Esophagus (tissue), 2 donors: ENCODE data around the gene NDFIP2. TPM values are rescaled to one million over a fixed set of nuclear protein-coding genes. Genes with fewer than 3 reads are reported as not detected.

Experiments used
- H3K27ac ChIP-seq, 2 donors: one replicate each; pipeline ENCODE4 v1.5.1; 2013; ENCODE audit warnings: low read depth in 2 of 2, mild to moderate bottlenecking in 2 of 2, inconsistent platforms in 1 of 2, low read length in 1 of 2, moderate library complexity in 1 of 2
- H3K27me3 ChIP-seq, 2 donors: one replicate each; pipeline ENCODE4 v1.6.1; 2013; ENCODE audit warnings: low read length in 2 of 2, control low read depth in 1 of 2, mild to moderate bottlenecking in 1 of 2; ENCODE audit not compliant: insufficient read depth in 2 of 2, control insufficient read depth in 1 of 2
- H3K36me3 ChIP-seq, 2 donors: one replicate each; pipeline ENCODE4 v1.6.1; 2013; ENCODE audit warnings: low read length in 1 of 2; ENCODE audit not compliant: control insufficient read depth in 2 of 2, insufficient read depth in 2 of 2
- H3K4me1 ChIP-seq, 2 donors: one replicate each; pipeline ENCODE4 v1.6.1; 2013; ENCODE audit warnings: low read length in 1 of 2; ENCODE audit not compliant: control insufficient read depth in 2 of 2, insufficient read depth in 2 of 2
- H3K4me3 ChIP-seq, 2 donors: one replicate each; pipeline ENCODE4 v1.5.1; 2013; ENCODE audit warnings: low read length in 2 of 2, mild to moderate bottlenecking in 2 of 2, low read depth in 1 of 2, moderate library complexity in 1 of 2
- H3K9me3 ChIP-seq, 2 donors: one replicate each; pipeline ENCODE4 v1.6.1; 2013; ENCODE audit warnings: mild to moderate bottlenecking in 2 of 2, low read depth in 1 of 2, low read length in 1 of 2, moderate library complexity in 1 of 2; ENCODE audit not compliant: control insufficient read depth in 2 of 2, insufficient read depth in 1 of 2
- WGBS, 2 donors: extraction: QIAGEN DNeasy Blood & Tissue Kit; methylation state at CpG; one replicate each; pipeline ENCODE4 v1.1.7; 2013; 5-methylcytosine and 5-hydroxymethylcytosine counted together
- polyA plus RNA-seq, 2 donors: library from polyadenylated mRNA; stranded (reverse); fragments of 200-250 nt; gene quantifications; one replicate each; pipeline ENCODE4 v1.2.3, GENCODE V29; 2013
- donor health status: healthy with polysubstance abuse.
- donor health status: Bipolar disorder and iron deficiency.

Gene NDFIP2
- polyA plus RNA-seq, 2 donors, result 37.5 to 45.5 TPM

DNA sequence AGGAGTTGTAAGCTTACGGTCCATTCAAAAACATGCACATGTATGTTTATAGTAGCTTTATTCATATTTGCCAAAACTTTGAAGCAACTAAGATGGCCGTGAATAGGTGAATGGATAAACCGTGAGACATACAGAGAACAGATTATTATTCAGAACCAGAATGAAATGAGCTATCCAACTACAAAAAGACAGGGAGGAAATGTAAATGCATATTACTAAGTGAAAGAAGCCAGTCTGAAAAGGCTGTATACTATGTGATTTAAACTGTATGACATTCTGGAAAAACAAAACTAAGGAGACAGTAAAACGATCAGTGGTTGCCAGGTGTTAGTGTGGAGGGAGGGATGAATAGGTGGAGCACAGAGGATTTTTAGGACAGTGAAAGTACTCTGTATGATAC is 19.9 kb downstream of the NDFIP2 start:
- peaks cover 0 to 4% of the 10 kb centered on the region in 2 donors for H3K4me1 ChIP-seq
- no peaks in the 10 kb centered on the region for H3K36me3 ChIP-seq
- H3K27me3 ChIP-seq, result no peaks in the 10 kb centered on the region
- H3K4me3 ChIP-seq, result no peak overlapping the region
- H3K9me3 ChIP-seq, result no peaks in the 10 kb centered on the region
- H3K27ac ChIP-seq, result peak overlapping the region in 1 of 2 donors; percentile 86
- WGBS, 2 donors, result 87 to 91% methylated on average over 4 of the region's 4 CpGs

- Histone ChIP-seq H3K36me3 (no peaks in the 10 kb centered on the region), H3K4me3 (no peak overlapping the region), H3K27ac (peak overlapping the region; percentile 31 to 86), H3K27me3 (no peaks in the 10 kb centered on the region), H3K4me1 (peaks cover 0 to 4% of the 10 kb centered on the region in 2 donors), H3K9me3 (no peaks in the 10 kb centered on the region)
- 58 to 66% methylated on average over 7 of the region's 7 CpGs for WGBS, 2 donors
These were observed 20.7 kb downstream of the NDFIP2 start for GRCh38 chr13:79501538-79502232.

GRCh38 chr13:79502859-79503468 is 22.0 kb downstream of the NDFIP2 start:
- H3K27ac ChIP-seq, result peak overlapping the region in 1 of 2 donors; percentile 25
- H3K9me3 ChIP-seq, result no peaks in the 10 kb centered on the region
- H3K27me3 ChIP-seq, result no peaks in the 10 kb centered on the region
- H3K4me3 ChIP-seq, result no peak overlapping the region
- H3K4me1 ChIP-seq, result peaks cover 0 to 2% of the 10 kb centered on the region in 2 donors
- H3K36me3 ChIP-seq, result no peaks in the 10 kb centered on the region
- WGBS, 2 donors, result 74 to 83% methylated on average over 3 of the region's 3 CpGs

DNA sequence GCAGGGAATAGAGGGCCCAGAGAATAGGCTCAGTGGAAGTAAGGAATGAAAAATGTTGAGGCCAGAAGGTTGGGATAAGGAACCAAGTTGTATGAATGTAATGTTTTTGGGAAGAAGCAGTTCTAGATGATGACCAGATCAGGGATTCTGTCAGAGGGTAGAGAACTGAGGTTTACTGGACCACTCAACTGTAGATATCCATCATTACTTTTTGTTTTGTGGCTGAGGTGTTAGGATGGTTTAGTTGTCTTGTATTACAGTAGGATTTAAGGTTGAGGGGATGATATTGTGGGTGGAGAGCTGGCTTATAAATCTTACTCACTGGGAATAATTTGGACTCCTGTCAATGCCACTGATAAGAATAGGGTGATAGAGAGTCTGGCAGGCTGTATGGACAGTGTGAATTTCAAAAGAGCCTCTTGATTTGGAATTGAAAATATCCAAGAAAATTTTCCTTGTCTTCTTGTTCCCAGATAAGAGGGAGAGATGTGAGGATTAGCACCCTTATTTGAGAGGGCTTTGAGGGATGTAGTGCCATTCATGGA is 22.6 kb downstream of the NDFIP2 start:
- Histone ChIP-seq H3K4me3 (no peak overlapping the region), H3K36me3 (no peaks in the 10 kb centered on the region), H3K4me1 (peaks cover 0 to 3% of the 10 kb centered on the region in 2 donors), H3K27me3 (no peaks in the 10 kb centered on the region), H3K27ac (peak overlapping the region in 1 of 2 donors; percentile 25), H3K9me3 (no peaks in the 10 kb centered on the region)

DNA sequence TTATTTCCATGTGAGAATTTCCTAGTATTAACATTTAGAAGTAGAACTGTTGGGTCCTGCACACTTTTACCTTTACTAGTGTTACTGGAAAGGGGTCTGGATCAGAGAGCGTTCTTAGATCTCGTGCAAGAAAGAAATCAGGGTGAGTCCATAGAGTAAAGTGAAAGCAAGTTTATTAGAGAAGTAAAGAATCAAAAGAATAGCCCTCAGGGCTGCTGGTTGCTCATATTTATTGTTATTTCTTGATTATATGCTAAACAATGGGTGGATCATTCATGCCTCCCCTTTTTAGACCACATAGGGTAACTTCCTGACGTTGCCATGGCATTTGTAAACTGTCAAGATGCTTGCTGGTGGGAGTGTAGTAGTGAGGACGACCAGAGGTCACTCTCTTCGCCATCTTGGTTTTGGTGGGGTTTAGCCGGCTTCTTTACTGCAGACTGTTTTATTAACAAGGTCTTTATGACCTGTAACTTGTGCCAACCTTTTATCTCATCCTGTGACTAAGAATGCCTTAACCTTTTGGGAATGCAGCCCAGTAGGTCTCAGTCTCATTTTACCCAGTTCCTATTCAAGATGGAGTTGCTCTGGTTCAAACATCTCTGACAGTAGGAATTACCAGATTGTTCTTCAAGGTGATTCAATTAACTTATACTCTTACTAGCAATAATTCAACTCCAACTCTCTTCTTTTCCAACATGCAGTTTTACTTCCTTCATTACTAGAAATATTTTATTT is 27.4 kb downstream of the NDFIP2 start:
- H3K36me3 ChIP-seq, result no peaks in the 10 kb centered on the region
- H3K9me3 ChIP-seq, result no peaks in the 10 kb centered on the region
- H3K27ac ChIP-seq, result no peak overlapping the region
- WGBS, 2 donors, result 75 to 79% methylated on average over 6 of the region's 6 CpGs
- H3K27me3 ChIP-seq, result no peaks in the 10 kb centered on the region
- no peak overlapping the region for H3K4me3 ChIP-seq
- peaks cover 0 to 2% of the 10 kb centered on the region in 2 donors for H3K4me1 ChIP-seq

- 89 to 91% methylated on average over 2 of the region's 2 CpGs for WGBS, 2 donors
- H3K4me3 ChIP-seq, result no peak overlapping the region
- no peak overlapping the region for H3K27ac ChIP-seq
- H3K9me3 ChIP-seq, result no peaks in the 10 kb centered on the region
- H3K27me3 ChIP-seq, result no peaks in the 10 kb centered on the region
- H3K4me1 ChIP-seq, result peaks cover 0 to 2% of the 10 kb centered on the region in 2 donors
- no peaks in the 10 kb centered on the region for H3K36me3 ChIP-seq
These were observed 30.7 kb downstream of the NDFIP2 start for GRCh38 chr13:79511611-79512010.

GRCh38 chr13:79512950-79513349 is 32.0 kb downstream of the NDFIP2 start:
- Histone ChIP-seq H3K36me3 (no peaks in the 10 kb centered on the region), H3K4me1 (peaks cover 0 to 2% of the 10 kb centered on the region in 2 donors), H3K27me3 (no peaks in the 10 kb centered on the region), H3K27ac (no peak overlapping the region), H3K9me3 (no peaks in the 10 kb centered on the region), H3K4me3 (no peak overlapping the region)

DNA sequence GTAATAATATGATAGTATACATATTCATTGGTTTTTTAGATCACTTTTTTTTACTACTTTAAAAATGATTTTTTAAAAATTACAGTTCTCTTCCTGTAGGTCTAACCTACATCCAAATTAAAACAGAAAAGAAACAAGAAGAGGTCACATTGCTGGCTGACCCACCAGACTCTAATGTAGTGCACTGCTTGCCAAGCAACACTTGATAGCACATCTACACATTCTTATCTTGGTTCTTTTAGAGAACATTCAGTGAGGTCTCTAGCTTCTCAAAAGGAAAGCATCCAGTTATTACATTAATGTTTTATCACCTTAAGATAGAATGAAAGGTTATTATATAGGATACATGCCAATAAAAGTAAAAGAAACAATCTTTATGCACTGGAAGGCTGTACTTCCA is 35.6 kb downstream of the NDFIP2 start:
- Histone ChIP-seq H3K36me3 (no peaks in the 10 kb centered on the region), H3K4me3 (no peak overlapping the region), H3K4me1 (no peaks in the 10 kb centered on the region), H3K27ac (no peak overlapping the region), H3K9me3 (no peaks in the 10 kb centered on the region), H3K27me3 (no peaks in the 10 kb centered on the region)

- 51 to 66% methylated on average over 3 of the region's 3 CpGs for WGBS, 2 donors
- H3K9me3 ChIP-seq, result no peaks in the 10 kb centered on the region
- no peaks in the 10 kb centered on the region for H3K27me3 ChIP-seq
- H3K27ac ChIP-seq, result no peak overlapping the region
- H3K4me3 ChIP-seq, result no peak overlapping the region
- H3K4me1 ChIP-seq, result no peaks in the 10 kb centered on the region
- no peaks in the 10 kb centered on the region for H3K36me3 ChIP-seq
These were observed 38.3 kb downstream of the NDFIP2 start for GRCh38 chr13:79519255-79519654.
